Activated T-cell treated with anti-CD3 and anti-CD28 coated beads, Interleukin-2, amount 50 U/mL, for 72 hours (primary cell): ENCODE data around the gene HOXB6. TPM values are rescaled to one million over a fixed set of nuclear protein-coding genes. Genes with fewer than 3 reads are reported as not detected.
A peak's percentile ranks its signal among the peaks of the same experiment; 100 is the strongest.

Experiments used
- ATAC-seq, 2 donors: fragments of 150-1000 bp; cut with Tn5 transposase; replicated peaks in 1 of 2; 2 replicates each; pipeline ENCODE4 v1.10.0; 2021; ENCODE audit warnings: moderate library complexity in 2 of 2, mild to moderate bottlenecking in 1 of 2
- DNase-seq, 2 donors: peaks; one replicate each; pipeline ENCODE4 v3.0.0; 2021 to 2022; ENCODE audit warnings: mixed read lengths in 1 of 2
- H3K27ac Mint-ChIP-seq: one replicate; pipeline ENCODE4 v1.8.0; 2022; ENCODE audit warnings: mild to moderate bottlenecking, moderate library complexity, mixed read lengths
- H3K27me3 Mint-ChIP-seq: one replicate; pipeline ENCODE4 v1.8.0; 2022; ENCODE audit warnings: low read depth, mixed read lengths
- H3K36me3 Mint-ChIP-seq, 2 donors: one replicate each; pipeline ENCODE4 v1.8.0; 2022; ENCODE audit warnings: mixed read lengths in 2 of 2, mild to moderate bottlenecking in 1 of 2; ENCODE audit not compliant: insufficient read depth in 2 of 2
- H3K4me1 Mint-ChIP-seq: one replicate; pipeline ENCODE4 v1.8.0; 2022; ENCODE audit warnings: low read depth, mixed read lengths
- H3K4me3 Mint-ChIP-seq, 2 donors: one replicate each; pipeline ENCODE4 v1.8.0; 2022; ENCODE audit warnings: mild to moderate bottlenecking in 2 of 2, mixed read lengths in 2 of 2, moderate library complexity in 2 of 2
- H3K9me3 Mint-ChIP-seq, 2 donors: one replicate each; pipeline ENCODE4 v1.8.0; 2022; ENCODE audit warnings: mixed read lengths in 2 of 2
- total RNA-seq, 2 donors: library from RNA; stranded (reverse); gene quantifications; one replicate each; pipeline ENCODE4 v1.2.3, GENCODE V29; 2022

HOXB6 gene
- total RNA-seq, 2 donors from 2014 or later = 0.24 to 0.51 TPM

DNA sequence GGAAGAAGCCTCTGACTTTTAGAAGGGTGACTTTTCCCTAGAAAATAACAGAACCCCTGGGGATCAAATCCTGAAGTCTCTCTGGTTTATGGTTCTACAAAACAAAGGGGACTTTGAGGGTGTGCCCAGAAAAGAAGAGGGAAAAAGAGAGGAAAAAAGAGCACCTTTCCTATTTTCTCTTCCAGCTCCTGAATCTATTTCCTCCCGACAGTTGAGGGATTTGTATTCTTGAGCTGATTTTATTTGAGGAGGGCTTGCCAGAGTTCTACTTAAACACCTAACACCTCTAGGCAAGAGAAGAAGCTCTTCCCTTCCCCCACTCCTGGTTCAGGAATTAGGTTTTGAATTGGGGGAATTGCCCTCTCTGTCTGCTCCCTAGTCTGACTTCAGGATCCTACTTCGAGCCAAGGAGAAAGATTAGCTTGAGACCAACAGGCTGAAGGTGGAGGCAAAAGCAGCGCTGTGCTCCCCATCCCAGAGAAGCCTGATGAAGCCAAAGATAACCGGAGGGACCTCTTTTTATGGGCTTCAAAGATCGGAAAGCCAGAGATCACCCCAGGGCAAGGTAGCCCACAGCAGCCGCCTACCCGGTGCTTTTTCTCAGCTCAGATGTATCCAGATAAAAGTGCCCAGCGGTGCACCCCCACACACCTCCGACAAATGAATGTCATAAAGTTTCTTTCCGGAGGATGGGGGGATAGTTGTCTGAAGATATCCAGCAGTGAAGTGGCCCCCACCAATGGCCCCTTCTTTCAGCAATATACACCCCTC lies 15.5 kb downstream of the HOXB6 start:
- no peak for ATAC-seq
- no peak for DNase-seq
- Mint-ChIP-seq H3K4me1 (peaks cover 56% of the 10 kb centered on the region), H3K9me3 (no peaks in the 10 kb centered on the region), H3K36me3 (no peaks in the 10 kb centered on the region), H3K4me3 (no peak overlapping the region), H3K27me3 (peaks cover 95% of the 10 kb centered on the region), H3K27ac (no peak overlapping the region)

DNA sequence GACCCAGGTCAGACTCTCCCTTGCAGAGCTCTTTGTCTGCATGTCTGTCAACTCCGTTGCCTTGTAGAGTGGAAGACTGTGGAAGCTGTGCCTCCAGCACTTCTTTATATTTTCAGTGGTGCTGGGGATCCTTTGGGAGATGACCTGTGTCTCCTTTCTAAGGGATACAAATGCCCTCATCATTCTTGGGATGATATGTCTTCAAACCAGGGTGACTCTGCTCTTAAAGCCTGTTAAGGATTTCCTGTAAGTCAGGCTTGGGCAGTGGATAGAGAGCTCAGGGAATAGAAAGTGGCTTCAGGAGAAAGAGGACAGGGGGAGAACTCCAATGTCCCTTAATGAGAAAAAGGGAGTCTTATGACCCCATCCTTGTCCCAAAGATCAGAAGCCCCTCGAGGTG lies 16.3 kb downstream of the HOXB6 start:
- H3K9me3 Mint-ChIP-seq = no peaks in the 10 kb centered on the region
- ATAC-seq (no peak), DNase-seq (no peak)
- no peaks in the 10 kb centered on the region for H3K36me3 Mint-ChIP-seq
- H3K4me1 Mint-ChIP-seq = peaks cover 49% of the 10 kb centered on the region
- no peak overlapping the region for H3K4me3 Mint-ChIP-seq
- no peak overlapping the region for H3K27ac Mint-ChIP-seq
- peaks cover 95% of the 10 kb centered on the region for H3K27me3 Mint-ChIP-seq

DNA sequence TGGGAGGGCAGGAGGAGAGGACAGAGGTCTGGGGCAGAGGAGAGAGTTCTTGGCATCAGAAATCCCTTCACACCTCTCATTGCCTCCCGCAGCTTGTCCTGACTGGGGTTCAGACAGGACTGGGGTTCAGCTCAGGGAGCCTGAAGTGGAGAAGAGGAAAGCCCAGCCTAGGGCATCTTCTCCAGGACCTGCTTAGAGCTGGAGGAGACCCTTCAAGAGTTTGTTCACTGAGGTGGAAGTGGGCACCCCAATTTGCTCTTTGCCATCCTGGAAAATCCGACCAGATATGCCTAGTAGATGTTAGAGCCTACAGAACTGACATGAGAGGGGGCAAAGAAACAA lies 16.7 kb downstream of the HOXB6 start:
- peaks cover 45% of the 10 kb centered on the region for H3K4me1 Mint-ChIP-seq

DNA sequence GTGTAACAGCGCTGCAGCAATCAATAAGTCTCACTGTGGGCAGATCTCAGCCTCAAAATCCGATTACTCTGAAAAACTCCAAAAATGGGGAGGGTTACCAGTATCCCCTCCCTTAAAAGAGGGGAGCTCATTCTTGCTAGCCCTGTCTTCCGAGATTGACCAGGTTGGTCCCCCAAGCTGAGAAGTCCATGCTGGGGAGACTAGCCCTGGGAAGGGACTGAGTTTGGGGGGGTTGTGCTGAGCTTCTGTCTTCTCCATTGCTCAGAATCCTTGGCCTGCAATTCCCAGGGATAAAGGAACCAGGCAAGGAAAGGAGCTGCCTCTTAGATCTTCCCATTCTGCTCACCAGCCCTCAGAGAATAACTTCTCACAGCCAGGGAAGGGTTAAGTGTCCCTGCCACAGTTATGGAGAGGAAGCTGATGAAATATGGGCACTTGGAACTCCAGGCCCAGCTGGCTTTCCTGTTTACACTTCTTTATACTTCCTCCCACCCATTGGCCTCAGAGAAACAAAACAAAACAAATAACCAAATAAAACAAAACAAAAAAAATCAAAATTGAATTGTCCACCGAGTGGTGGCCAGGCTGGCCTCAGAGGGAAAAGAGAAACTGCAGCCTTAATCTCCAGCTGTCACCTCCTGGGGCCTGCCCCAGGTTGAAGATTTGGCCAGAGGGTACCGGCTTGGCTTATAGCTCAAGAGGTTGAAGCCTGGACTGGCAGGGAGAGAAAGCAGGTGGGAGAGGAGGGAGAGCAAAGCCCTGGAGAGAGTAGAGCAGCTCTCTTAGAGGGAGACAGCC lies 17.3 kb downstream of the HOXB6 start:
- Mint-ChIP-seq H3K4me1 (peaks cover 48% of the 10 kb centered on the region), H3K9me3 (no peaks in the 10 kb centered on the region), H3K4me3 (peak overlapping the region in 1 of 2 donors; percentile 26), H3K36me3 (no peaks in the 10 kb centered on the region), H3K27ac (no peak overlapping the region), H3K27me3 (peaks cover 99% of the 10 kb centered on the region)
- DNase-seq = no peak
- ATAC-seq = no peak

More for the DNA sequence above, 16.7 kb downstream of the HOXB6 start:
- Mint-ChIP-seq H3K9me3 (no peaks in the 10 kb centered on the region), H3K27ac (no peak overlapping the region), H3K36me3 (no peaks in the 10 kb centered on the region), H3K27me3 (peaks cover 97% of the 10 kb centered on the region), H3K4me3 (no peak overlapping the region)
- ATAC-seq = no peak
- DNase-seq = no peak

DNA sequence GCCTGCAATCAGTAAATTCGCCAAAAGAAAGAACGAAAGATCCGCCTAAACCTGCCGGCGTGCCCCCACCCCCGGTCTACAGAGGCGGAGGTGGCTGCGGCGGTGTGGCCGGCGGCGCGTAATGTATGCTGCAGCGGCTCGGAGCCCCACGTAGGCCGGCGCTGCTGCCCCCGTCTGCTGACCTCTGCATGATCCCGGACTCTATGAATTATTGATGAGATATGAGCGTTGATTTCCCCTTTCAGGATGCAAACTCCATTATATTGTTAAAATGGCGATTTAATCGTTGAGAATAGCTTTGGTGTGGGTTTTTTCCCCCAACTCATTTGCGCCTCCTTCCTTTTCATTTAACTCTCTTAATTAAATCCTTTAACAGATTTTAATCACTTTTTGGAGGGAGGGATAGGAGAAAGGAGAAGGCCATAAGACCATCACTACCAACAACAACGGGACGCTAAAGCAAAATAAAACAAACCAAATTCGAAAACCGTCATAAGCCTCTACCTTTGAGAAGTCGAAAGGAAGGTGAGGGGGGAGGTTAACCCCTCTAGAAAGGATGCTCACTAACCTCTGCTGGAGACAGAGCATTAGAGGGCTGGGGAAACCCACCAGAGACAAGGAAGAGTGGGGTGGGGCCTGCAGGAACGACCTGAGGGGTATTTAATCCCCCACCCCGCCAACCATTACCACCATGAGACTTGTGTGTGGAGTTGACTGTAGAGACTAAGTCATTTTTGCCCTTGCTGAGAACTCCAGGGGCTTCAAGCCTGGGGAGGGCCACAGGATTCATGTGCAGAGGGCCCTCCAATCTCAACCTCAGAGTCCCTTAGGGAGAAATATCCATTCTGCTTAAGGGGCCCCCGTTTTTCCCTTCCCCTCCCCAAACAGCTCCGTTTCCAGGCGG lies 18.2 kb downstream of the HOXB6 start:
- peak overlapping the region; percentile 90 to 98 for H3K4me3 Mint-ChIP-seq
- no peak overlapping the region for H3K27ac Mint-ChIP-seq
- H3K36me3 Mint-ChIP-seq = no peaks in the 10 kb centered on the region
- ATAC-seq = peak in 1 of 2 donors; percentile 34
- H3K4me1 Mint-ChIP-seq = peaks cover 49% of the 10 kb centered on the region
- DNase-seq = peak; percentile 53 to 62
- H3K9me3 Mint-ChIP-seq = no peaks in the 10 kb centered on the region
- H3K27me3 Mint-ChIP-seq = peaks cover 95% of the 10 kb centered on the region

DNA sequence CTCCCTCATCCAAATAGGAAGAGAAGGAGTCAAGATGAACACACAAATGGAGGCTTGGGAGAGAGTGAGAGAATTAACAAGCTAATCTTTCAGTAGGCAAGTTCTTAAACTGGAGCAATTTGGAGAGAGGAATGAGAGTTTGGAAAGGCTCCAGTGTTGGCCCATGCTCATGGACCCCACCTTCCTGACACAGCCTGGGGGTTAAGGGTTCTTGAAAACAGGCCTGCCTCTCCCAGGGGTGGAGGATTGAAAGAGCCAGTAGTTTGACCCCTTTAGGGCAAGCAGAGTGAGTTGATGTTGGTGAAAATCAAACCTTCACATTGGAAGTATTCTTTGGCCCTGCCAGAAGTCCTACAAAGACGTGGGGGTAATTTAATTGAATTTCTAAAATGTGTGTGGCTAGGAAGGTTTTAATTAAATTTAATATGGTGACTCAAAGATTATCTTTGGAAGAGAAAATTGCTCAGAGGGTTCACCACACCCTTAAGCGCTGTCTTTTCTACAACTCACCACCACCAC lies 20.5 kb downstream of the HOXB6 start:
- Mint-ChIP-seq H3K27ac (no peak overlapping the region), H3K9me3 (no peaks in the 10 kb centered on the region), H3K4me3 (peak overlapping the region; percentile 90 to 98), H3K27me3 (peaks cover 95% of the 10 kb centered on the region), H3K36me3 (no peaks in the 10 kb centered on the region), H3K4me1 (peaks cover 60% of the 10 kb centered on the region)
- DNase-seq (no peak), ATAC-seq (no peak)

DNA sequence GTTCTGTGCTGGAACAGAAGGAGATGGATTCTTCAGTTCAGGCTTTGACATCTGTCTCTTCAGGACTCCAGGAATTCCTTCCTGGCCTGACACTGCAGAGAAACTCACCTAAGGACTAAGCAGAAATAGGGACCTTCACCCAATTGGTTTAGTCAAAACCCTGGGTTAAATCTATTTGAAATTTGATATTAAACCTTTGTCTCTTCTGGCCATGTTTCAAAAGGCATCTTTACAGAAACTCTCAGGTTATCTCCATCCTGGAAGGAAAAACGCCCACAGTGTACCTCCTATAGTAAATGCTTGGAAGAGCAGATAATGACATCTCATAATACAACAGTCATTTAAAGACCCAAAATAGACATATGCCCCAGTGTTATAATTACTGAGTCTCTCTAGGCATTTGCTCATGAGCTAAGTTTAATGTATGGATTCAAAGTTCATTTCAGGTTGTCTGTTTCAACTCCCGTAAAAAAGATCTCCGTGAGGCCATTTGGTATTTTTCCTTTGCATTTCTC lies 21.0 kb downstream of the HOXB6 start:
- Mint-ChIP-seq H3K27me3 (peaks cover 95% of the 10 kb centered on the region), H3K36me3 (no peaks in the 10 kb centered on the region), H3K27ac (no peak overlapping the region), H3K9me3 (no peaks in the 10 kb centered on the region), H3K4me1 (peaks cover 65% of the 10 kb centered on the region), H3K4me3 (peak overlapping the region; percentile 90 to 98)
- ATAC-seq (no peak), DNase-seq (no peak)

DNA sequence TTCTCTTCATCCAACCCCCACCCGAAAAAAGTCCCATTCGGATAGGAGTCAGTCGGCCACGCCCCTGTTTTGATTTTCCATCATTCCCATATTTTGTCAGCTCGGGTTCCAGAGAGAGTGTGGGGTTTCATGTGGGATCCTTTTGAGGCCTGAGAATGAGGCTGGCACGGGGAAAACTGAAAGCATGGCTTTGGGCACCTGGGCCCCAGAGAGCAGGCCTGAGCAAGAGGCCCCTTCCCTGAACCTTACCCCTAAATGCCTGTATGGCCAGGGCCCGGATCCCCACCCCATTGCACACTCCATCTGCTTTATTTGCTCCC lies 22.1 kb downstream of the HOXB6 start:
- H3K4me3 Mint-ChIP-seq = peak overlapping the region; percentile 75 to 98
- ATAC-seq (no peak), DNase-seq (no peak)
- H3K36me3 Mint-ChIP-seq = peaks cover 2 to 3% of the 10 kb centered on the region in 2 donors
- H3K9me3 Mint-ChIP-seq = no peaks in the 10 kb centered on the region
- H3K27ac Mint-ChIP-seq = no peak overlapping the region
- H3K4me1 Mint-ChIP-seq = peaks cover 67% of the 10 kb centered on the region
- peaks cover 88% of the 10 kb centered on the region for H3K27me3 Mint-ChIP-seq

DNA sequence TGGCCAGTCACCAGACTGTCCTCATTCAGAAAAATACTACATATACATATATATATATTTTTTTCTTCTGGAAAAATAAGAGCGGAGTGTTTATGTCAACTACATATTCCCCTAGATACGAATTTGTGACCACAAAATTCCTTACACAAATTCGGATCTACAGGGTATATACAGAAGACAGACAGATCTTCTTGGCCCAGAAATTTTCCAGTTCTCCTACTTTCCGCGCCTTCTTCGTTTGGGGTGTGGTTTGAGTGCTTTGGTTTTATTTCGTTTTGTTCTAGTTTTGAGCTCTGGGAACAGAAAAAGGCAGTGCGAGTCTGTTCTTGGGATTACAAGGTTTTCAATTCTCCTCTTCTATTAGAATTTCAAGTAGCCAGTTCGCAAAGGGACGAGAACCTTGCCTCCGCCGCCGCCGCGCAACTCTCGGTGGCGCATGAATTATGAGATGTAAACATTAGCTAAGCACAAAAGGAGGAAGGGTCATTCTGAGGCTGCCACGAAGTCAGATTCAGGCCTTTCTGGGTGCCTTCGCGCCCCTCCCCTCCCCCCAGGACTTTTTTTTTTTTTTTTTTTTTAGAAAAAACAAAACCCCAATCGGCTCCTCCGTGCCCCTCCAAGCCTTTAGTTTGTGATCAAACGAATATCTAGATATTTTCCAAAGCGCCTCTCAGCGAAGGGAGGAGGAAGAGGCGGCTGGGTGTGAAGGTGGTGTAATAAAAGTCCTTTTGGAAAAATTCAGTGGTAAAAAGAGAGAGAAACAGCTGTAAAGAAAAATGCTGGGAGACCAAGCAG lies 24.8 kb downstream of the HOXB6 start:
- peaks cover 2 to 3% of the 10 kb centered on the region in 2 donors for H3K36me3 Mint-ChIP-seq
- H3K27me3 Mint-ChIP-seq = peaks cover 61% of the 10 kb centered on the region
- ATAC-seq (no peak), DNase-seq (no peak)
- H3K9me3 Mint-ChIP-seq = no peaks in the 10 kb centered on the region
- H3K4me1 Mint-ChIP-seq = peaks cover 59% of the 10 kb centered on the region
- peak overlapping the region; percentile 70 to 95 for H3K4me3 Mint-ChIP-seq
- H3K27ac Mint-ChIP-seq = no peak overlapping the region

DNA sequence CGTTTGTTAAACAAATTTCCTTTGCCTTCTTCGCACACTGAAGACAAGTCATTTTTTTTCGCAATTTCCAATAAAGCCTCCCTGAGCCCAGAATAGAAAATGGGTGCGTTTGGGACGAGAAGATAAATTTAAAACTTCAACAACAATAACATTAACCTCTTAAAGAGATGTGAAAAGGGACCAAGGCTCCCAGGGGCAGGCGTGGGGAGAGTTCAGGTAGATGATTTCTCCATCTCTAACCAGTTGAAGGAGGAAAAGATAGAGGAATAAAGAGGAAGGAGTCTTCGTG lies 25.4 kb downstream of the HOXB6 start:
- Mint-ChIP-seq H3K27ac (no peak overlapping the region), H3K9me3 (no peaks in the 10 kb centered on the region), H3K4me1 (peaks cover 56% of the 10 kb centered on the region), H3K27me3 (peaks cover 60% of the 10 kb centered on the region), H3K36me3 (peaks cover 2 to 3% of the 10 kb centered on the region in 2 donors), H3K4me3 (peak overlapping the region; percentile 89 to 95)
- DNase-seq = no peak
- no peak for ATAC-seq

DNA sequence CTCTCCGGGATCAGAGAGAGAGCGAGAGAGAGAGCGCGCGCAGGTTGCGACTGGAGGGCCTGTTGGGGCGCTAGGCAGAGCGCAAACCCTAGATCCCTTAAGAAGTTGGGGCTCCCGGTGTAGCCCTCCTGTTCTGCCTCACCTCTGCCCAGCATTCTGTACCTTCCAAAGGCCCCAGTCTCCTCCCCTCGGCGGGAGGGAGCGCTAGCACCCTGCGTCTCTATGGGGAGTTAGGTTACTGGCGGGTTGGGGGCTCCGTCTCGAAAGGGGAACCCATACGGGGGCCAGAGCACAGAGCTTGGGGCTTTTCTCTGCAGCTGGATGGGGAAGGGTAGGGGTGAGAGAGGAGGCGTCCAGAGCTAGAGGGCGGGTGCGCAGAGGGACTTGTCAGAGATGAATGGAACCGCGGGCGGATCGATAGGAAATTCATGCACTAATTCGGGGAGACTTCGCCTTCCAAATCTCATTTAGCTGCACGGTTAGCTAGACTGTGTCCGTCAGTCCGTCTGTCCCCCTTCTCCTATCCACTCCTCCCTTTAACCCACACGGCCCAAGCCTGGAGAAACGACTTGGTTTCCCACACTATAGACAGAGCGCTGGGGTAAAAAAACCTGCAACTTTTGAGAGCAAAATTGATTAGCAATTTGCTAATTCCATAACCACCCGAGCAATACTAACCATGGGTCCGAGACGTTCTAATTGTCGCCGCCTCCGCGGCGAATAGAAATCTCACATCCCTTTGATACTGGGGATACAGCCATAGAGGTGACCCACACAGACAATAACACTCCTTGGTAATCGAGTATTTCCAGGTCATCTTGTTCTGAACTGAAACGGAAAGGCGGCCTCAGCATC lies 25.9 kb downstream of the HOXB6 start:
- peaks cover 59% of the 10 kb centered on the region for H3K27me3 Mint-ChIP-seq
- ATAC-seq (peak; percentile 57 to 71), DNase-seq (no peak)
- no peaks in the 10 kb centered on the region for H3K9me3 Mint-ChIP-seq
- H3K27ac Mint-ChIP-seq = peak overlapping the region; percentile 58
- H3K36me3 Mint-ChIP-seq = peaks cover 2 to 3% of the 10 kb centered on the region in 2 donors
- peak overlapping the region; percentile 89 to 95 for H3K4me3 Mint-ChIP-seq
- peaks cover 56% of the 10 kb centered on the region for H3K4me1 Mint-ChIP-seq
